Stimulated activated CD8-positive, alpha-beta memory T cell treated with anti-CD3 and anti-CD28 coated beads, Interleukin-4, amount 100 ng/mL, for 1 hour (primary cell): ENCODE results near the gene DLX6.

Source experiments
- DNase-seq, 2 donors: peaks; one replicate each; pipeline ENCODE4 v3.0.0-alpha.2; 2020; ENCODE audit warnings: low read depth in 2 of 2, low spot score in 1 of 2

DLX6 gene

DNA sequence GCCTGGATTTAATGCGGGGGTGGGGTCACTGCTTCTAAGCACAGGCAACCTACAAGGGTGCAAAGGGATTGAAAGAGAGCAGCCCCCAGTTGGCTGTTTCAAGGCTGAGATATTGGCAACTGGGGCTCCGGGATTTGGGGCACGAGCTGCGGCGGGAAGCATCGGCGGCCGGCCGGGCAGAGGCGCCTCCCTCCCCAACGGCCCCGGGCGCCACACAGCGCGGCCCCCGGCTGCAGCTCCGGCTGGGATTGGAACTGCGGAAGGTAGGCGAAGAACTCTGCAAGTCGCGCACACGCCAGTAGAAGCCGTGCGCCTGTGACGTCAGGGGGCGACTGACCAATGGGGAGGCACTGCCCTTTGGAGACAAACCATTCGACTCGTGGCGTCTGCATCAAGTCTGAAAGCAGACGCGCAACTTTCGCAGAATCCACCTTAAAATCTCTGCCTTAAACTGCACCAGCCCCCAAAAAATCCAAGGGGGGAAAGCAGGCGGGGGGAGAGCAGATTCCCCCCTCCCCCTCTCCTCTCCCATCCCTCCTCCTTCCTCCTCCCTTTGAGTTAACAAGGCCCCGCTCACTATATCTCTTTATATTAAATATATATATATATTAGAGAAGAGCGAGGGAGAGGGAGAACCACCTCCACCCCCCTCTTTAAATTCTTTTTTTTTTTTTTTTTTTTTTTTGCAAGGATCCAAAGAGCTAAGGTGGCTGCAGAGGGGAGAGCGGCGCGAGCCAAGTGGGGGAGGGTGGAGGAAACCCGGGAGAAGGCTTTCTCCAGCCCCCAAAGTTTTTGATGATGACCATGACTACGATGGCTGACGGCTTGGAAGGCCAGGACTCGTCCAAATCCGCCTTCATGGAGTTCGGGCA lies at the start of gene DLX6:
Gene DLX6, plus strand, starts transcription at position 371 of the 872 bp plus-strand sequence. Its CDS starts 425 bp downstream, at position 796.
- DNase-seq, result no peak

DNA sequence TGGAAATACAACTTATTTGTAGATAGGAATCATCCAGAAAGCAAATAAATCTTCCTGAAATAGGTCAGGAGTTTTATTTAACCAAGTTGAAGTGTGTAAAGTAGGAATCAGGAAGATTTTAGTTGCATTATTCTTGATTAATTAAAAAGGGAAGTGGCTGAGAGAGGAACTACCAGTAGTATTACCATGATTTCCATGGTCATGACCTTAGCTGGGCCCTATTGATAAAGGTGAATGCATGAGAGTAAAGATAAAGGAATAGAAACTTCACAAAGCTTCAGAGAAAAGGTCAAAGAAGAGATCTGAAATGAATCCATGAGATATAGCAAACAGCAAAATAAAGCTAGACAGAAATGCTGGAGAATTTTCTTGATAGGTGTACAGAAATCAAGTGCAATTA lies 46.2 kb upstream of the DLX6 start:
- DNase-seq, result no peak

DNA sequence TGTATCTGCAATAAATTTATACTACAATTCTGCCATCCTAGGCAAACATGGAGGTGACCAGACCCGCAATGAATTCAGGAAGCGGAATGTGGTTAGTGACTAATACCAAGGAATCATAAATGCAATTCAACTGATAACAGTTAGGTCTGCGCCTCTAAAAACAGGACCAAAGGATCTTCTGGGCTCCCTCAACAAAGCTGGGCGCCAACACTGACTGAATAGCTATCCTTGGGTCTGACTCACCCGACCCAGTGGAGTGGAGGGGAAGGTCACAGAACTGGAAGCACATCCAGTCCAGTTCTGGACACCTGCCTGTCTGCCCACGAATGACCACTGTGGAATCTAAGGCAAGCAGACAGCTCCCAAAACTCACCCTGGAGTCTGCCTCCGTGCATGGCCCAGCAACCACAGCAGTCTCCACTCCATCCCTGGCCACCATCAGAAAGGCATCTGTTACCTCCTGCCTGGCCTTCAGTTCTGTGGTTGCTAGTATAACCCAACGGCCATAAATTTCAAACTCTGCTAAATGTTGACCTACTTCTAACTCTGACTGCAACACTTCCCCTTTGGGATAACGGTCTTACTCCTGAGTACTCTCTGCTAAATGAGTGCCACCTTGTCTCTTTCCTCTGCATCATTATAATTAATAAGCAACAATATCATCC lies 43.0 kb upstream of the DLX6 start:
- no peak for DNase-seq

DNA sequence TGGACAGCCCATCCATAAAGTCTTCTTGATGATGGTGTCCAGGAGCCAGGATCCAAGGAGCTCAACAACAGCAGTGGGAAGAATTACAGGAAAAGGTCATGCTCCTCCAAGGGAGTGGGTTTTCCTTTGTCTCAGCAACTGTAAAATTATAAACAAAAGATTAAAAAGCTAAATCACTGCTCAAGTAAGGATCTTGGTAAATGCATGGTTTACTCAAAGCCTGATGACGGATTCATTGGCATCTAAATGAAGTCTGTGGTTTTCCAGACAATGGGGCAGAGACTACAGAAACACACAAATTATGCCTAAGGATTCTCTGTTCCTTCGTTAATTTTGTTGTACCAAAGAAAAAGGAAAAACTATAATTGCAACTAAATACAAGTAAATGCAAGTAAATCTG lies 36.4 kb upstream of the DLX6 start:
- DNase-seq, result no peak

DNA sequence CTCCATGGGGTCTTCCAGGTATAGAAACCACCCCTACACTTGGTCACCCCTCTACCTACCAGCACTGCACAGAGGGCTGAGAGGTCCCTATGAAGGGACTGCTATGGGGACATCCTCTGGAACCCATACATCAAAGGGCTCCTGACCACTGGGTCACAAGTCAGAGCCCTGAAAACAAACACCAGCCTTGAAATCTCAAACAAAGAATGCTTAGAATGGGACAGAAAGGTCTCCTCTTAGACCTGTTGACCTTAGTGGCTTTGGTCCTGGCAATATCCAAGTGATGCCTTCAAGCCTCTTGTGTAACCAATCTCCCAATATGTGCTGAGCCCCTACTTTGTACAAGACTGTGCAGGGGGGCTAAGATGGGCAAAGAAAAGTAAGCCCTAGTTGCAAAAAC lies 34.6 kb upstream of the DLX6 start:
- no peak for DNase-seq

DNA sequence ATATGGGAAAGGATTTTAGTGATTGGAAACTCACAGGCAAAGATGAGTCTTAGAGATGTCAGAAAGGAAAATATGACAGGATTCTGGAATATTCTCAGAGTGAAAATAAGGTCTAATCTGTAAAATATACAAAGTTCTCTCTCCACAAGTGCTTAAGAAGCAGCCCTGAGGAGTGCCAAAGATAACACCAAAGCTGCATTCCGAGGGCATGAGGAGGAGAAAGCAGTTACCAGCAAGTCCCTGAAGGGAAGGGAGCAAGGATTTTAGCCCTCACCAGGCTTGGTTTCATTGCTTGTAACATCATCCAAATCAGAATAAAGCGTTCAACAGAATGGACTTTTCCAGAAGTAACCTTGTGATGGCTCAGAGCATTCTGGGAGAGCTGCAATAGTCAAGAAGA lies 31.4 kb upstream of the DLX6 start:
- no peak for DNase-seq

DNA sequence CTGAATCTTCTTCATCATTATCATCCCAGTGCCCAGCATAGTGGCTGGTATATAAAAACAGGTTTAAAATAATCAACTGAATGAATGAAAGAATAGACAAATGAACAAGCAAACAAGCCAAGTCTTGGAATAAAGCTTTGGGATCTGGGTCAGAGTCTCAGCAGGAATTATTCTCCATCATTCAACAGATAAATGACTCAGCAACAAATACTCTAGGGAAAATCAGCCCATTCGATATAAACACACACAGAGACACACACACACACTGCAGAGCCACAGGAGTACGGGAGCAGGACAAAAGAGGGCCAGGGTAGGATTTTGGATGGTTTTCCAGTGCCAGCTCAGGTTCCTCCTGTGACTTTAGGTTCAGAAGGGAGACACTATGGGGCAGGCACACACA lies 29.2 kb upstream of the DLX6 start:
- DNase-seq, result no peak

DNA sequence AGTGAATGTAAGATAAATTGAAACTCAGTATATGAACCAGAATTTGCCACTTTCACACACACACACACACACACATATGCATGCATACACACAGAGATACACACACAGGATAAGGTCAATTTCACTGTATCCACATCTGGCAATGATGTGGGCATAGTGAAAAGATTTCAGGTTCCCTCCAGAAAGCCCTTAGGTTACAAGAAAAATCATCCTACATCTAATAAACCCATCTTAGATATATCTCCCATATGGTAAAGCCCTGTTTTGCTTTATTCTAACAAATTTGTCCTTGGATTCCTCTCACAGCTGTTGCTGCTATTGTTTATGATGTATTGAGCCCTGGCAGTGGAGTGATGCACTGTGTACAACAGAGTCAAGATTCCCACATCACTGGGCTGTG lies 27.9 kb upstream of the DLX6 start:
- no peak for DNase-seq

DNA sequence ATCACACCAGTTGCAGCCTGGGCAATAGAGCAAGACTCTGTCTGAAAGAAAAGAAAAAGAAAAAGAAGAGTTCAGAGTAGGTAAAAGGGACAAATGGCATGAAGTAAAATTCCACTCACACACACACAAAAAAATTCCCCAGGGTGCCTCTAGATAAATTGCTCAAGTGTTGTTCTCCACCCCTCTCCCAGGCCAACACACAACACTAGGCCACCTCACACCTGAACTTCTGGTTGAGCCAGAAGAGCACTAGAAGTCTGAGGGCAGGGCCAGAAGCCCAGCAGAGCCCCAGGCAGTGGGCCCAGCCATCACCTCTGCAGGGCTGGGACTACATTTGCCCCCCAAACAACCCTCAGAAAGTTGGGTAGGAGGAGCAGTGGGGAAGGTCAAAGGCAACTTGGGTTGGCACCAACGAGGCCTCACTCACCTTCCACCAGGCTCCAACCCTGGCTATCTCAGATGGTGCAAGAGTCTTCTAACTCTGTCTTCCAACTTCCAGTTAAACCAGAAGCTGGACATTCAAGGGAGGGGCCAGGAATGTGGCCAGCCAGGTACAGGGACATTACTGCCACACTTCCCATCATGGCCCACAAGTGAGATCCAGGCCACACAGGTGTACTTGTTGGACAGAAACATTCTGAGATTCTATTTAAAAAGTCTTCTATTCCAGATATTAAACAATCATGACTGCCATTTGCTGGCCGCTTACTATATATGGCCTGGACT lies 25.6 kb upstream of the DLX6 start:
- no peak for DNase-seq

DNA sequence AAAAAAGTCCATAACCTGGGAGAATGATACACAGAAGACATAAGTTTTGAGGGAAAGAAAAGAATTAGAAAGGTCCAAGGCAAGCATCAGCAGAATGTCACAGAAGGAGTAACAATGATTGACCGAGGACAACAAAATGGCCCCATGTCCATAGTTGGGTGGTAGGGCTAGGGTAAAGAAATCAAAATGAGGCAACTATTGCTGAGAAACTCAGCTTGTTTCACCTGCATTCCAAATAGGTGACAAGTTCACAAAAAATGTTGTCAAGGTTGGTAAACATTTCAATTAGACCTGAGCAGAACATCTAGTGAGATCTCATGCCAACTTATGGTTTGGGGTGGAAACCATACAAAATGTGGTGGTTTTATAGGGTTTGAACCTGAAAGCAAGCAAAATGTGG lies 22.8 kb upstream of the DLX6 start:
- DNase-seq, result no peak

DNA sequence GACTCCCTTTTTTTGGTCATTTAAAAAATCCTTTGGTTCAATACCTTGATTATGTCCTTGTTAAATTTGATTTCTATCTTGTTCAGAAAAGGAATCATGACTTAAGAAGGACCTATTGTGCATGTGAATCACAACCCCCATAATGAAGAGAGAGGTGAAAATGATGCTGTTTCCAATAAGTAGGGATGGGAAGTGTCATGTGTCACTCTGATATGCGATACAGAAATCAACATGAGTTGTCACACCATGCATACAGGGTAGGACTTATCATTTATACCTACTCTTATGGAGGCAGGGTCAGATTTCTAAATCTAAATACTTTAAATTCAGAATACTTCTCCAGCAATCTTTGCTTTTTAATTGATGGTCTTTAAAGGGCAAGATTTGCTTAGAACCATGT lies 19.4 kb upstream of the DLX6 start:
- no peak for DNase-seq

DNA sequence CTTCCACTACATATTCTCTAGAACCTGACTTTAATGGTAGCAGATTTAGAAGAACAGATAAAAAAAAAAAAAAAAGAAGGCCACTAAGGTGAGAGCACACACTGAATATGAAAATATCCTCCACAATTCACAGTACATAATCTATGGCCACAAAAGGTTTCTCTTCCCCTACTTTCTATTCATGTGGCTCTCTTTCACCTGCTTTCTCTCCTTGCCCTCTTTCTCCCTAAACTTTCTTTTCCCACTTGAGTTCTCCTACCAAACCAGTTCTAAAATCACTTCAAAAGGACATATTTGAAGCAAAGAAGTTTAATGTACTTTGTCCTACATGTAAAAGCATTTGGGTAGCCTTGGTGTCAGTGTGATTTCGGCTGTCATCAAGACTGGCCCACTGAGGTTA lies 18.5 kb upstream of the DLX6 start:
- no peak for DNase-seq

DNA sequence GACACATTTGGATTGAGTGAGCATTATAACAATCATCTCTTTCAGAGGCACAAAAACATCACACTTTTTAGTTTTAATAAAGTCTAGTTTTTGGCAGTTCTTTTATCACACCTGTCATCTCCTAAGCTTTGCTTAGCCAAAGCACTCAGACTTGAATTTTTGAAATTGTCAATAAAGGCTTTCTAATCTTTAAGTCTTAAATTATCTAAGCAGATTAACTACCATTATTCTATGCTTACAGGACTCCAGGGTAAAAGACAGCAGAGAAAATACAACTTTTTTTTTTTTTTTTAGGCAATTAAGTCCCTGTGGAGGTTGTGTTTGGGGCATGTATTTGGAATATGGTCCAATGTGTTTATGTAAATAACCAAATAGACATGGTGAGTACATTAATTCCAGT lies 17.6 kb upstream of the DLX6 start:
- DNase-seq, result no peak

DNA sequence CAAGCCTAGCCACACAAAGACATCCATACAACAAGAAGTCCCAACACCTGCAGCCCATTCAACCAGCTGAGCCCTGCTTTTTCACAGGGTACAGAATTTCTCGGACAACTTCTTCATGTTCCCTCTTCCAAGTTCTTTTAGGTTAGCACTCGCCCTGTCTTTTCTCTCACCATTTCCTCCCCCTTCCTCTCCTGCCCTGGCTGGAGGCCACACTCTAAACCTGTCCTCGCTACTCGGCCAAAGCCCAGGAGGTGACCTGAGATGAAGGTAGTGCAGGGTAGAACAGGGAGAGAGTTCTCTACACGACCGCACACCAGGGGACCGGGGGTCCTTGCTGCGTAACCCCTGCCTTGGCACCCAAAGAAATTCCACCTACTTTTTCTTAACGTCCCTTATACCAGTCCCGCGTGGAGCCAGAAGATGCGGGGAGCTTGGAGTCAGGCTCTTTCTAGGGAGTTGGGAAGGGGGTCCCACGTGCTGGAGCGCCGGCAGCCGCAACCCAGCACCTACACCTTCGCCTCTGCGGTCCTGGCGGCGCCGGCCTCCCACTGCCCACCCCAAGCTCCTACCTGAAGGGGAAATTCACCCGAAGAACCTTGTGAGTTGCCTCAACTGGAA lies 16.0 kb upstream of the DLX6 start:
- no peak for DNase-seq

DNA sequence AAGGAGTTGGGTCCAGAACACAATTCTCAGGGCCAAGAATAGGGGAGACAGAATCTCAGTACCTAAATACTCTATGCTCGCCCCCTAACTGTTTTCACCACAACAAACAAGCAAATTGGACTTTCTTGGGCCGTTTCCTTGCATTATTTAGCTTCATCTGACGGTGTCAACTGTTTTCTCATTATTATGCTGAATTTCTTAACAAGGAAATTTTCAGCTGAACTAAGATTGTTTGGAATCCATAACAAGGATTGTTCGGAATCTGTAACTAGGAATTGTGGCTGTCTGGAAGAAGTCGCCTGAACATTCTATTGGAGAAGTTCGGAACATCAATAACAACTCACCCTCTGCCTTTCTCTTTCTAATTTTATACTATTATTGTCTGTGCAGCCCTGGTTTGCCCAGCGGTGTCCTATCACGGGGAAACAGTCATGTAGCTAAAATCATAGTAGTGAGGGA lies 15.5 kb upstream of the DLX6 start:
- DNase-seq, result no peak

DNA sequence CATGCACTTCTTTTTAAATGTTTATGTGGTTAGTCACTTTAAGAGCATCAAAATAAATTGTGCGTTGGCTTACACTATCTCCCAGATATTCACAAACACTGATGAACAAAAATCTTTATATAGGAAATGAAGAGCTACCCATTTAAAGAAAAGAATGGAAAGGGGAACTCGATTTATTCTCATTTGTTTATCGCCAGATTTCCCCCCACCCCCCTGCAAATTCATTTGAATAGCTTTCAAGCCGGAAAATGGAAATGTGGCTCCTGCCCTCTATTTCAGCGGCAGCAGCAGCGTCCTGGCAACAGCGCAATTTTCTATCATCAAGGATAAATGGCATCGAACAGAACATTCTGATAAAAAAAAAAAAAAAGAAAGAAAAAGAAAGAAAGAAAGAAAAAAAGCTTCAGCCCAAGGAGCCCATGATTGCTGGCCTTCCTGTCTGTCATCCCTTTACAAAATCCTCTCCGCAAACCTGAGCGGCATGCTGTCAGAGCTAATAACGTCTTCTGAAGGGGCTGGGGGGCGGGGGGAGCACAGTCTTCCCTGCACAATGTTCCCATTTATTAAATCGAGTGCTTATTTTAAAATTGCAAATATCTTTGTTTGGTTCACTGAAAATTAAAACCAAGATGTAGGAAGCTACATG lies 13.7 kb upstream of the DLX6 start:
- no peak for DNase-seq

DNA sequence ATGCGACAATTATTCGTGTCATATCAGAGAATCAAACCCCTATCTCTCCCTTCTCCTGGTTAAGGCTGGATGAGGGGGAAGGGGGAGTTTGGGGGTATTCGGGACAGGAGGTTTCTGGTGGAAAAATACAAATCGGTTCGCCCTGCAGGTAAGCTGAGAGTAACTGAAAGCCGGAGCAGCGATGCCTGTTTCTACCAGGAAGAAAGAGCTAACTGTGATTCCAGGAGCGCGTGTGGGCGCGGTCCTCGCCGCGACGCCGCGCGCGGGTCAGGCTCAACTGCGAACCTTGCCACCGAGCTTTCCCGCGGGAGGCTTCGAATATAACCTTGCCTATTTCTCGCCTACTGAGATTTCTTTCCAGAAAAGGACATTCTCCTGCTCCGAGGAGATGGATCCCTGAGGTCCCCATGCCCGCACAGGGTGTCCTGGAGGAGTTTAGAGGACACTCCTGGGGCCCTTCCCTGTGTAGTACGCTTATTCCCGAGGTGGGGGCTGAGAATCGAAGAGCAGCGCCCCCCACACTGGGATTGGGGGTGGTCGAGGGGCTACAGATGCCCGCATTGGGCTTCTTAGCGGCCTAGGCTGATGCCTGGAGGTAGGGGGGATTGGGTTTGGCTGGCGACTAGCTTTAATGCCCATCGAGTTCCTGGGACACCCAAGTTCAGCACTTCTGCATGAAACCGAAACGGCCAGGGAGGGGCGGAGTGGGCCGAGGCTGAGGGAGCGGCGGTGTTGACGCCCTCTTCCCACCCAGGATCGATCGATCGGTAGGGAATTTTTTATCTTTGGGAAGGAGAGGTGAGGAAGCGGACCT lies 13.0 kb upstream of the DLX6 start:
- DNase-seq, result no peak

DNA sequence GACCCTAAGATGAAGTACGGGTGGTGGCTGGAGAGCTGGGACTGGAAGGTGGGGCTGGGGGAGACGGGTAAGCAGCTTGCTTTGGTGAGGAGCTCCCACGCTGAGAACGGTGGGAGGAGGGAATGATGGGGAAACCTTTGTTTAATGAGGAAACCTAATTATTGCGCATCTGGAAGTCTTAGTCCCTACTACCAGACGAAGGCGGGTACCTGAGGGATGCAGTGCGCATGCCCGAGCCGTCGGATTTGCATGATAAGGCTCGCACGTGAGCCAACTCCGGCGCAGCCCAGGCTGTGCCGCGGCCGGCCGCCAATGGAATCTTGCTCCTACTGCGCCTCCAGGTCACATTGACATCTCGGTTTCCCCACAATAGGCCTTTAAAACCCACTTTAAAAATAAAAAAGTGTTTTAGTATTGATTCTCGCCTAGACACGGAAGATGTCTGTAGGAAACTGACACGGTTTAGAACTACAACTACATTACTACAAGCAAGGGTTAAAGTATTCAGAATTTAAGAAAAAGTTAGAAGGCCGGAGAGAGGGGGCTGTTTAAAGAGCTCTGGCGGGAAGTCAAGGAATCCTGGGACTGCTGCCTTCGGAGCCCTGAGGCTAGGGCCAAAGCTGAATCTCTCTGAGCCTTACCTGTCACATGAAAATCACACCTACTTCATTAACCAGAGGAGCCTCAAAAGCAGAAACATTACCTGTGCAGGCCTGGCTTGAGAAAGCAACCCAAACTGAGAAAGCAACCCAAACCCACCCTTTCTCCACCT lies 12.1 kb upstream of the DLX6 start:
- DNase-seq, result no peak

DNA sequence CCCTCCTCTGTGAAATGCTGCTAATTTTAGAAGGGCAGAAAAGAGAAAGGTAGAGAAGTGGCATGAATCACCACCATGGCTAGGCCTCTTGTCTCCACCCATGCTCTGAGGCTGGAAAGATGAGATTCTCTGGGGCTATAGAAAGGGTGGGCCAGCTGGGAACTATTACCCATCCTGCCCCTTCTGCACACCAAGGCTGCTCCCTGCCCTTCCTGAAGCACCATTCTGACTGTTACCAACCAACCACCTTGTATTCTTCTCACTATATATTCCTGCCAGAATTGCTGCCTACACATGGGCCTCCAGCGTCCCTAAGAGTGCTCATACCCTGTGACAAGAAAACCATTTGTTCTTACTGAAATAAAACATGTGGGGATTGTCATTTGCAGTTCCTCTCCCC lies 11.4 kb upstream of the DLX6 start:
- no peak for DNase-seq
